Measurements from ENCODE around the gene OTOP3. TPM values are rescaled to one million over a fixed set of nuclear protein-coding genes. Genes with fewer than 3 reads are reported as not detected.
"Not testable (repeated sequence)": the region's sequence is repeated elsewhere in the genome, so short reads cannot be mapped to it uniquely, and the experiment has no call there.

The OTOP3 gene, protein sequence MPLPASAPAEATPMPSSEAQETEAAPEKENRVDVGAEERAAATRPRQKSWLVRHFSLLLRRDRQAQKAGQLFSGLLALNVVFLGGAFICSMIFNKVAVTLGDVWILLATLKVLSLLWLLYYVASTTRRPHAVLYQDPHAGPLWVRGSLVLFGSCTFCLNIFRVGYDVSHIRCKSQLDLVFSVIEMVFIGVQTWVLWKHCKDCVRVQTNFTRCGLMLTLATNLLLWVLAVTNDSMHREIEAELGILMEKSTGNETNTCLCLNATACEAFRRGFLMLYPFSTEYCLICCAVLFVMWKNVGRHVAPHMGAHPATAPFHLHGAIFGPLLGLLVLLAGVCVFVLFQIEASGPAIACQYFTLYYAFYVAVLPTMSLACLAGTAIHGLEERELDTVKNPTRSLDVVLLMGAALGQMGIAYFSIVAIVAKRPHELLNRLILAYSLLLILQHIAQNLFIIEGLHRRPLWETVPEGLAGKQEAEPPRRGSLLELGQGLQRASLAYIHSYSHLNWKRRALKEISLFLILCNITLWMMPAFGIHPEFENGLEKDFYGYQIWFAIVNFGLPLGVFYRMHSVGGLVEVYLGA
- total RNA-seq = not detected

GRCh38 chr17:74935585-74936469 lies at the start of gene OTOP3:
TSS of gene OTOP3 (plus strand) at chr17:74935898. CDS start at chr17:74935922, 24 bp downstream.
- DNase-seq (ENCODE audit: low spot score) = no peak

DNA sequence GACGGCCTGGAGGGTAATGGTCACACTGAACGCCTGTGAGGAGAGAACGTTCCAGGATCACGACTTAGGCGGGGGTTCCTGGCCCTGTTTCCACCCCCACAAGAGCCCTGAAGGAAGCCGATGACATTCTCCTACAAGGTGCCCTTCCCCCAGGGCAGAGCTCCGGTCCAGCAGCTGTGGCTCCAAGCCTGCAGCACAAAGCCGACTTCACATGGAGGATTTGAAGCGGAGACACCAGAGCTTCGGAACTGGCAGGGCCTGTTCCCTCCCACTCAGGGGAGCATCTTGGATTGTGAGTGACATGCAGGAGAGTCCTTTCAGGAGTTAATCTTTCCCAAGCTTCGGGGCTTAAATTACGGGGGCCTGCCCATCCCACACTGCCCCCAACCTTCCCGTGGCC lies 47.2 kb upstream of the OTOP3 start:
- DNase-seq (ENCODE audit: low spot score) = no peak

DNA sequence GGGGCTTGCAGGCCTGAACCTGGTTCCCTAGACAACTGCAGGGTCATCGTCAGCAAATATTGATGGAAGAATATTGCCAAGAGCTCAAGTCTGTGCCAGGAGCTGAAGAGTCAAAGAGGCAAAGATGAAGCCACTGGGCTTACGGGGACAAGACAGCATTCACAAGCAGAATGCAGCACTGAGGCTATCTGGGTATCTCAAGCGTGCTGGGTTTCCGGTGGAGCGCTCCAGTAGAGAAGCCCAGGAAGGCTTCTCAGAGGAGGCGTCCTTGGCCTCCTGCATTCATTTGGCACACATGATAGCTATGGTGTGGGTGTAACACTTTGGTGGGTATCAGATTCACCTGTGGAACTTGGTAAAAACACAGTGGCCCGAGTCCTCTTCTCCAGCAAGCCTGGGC lies 45.1 kb upstream of the OTOP3 start:
- DNase-seq (ENCODE audit: low spot score) = no peak

GRCh38 chr17:74892013-74892841 lies 43.5 kb upstream of the OTOP3 start:
- no peak for DNase-seq (ENCODE audit: low spot score)

- DNase-seq (ENCODE audit: low spot score) = no peak
These were observed 42.5 kb upstream of the OTOP3 start, which contains the start of gene FADS6 for GRCh38 chr17:74892974-74893911. TSS of gene FADS6 (minus strand) at chr17:74893633. CDS start at chr17:74893595, 38 bp downstream.

DNA sequence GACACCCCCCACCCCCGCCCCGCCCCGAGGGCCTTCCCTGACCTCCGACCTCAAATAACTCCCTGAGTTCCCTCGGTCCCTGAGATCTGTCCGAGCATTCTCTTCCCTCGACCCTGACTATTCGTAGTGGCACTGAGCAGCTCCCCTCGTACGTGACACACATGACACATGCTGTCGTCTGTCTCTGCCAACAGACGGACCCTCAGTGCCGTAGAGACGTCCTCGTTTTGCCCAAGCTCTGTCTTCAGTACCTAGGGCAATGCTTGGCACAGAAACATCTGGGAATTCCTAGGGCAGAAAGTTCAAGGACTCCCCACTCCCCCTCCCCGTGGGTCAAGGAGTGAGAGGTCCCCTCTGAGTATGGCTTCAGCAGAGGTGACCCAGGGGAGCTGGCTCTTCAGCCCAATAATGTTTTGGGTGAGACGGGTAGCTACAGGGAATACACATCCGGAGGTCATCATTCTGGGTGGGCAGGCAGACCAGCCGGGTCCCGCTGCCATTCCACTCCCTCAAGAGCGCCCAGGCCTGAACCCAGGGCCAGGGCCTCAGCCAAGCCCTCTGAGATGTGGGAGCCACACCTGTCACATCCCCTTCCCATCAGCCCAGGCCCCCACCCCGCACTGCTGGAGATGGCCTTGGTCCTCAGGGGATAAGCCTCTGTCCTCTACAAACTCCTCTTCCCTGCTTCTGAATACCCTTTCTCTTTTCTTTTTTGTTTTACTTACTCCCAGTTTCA lies 41.6 kb upstream of the OTOP3 start:
- DNase-seq (ENCODE audit: low spot score) = no peak

- no peak for DNase-seq (ENCODE audit: low spot score)
These were observed 37.2 kb upstream of the OTOP3 start for GRCh38 chr17:74898376-74898946.

GRCh38 chr17:74900208-74900607 lies 35.5 kb upstream of the OTOP3 start:
- no peak for DNase-seq (ENCODE audit: low spot score)

GRCh38 chr17:74901353-74902135 lies 34.2 kb upstream of the OTOP3 start:
- DNase-seq (ENCODE audit: low spot score) = no peak

DNA sequence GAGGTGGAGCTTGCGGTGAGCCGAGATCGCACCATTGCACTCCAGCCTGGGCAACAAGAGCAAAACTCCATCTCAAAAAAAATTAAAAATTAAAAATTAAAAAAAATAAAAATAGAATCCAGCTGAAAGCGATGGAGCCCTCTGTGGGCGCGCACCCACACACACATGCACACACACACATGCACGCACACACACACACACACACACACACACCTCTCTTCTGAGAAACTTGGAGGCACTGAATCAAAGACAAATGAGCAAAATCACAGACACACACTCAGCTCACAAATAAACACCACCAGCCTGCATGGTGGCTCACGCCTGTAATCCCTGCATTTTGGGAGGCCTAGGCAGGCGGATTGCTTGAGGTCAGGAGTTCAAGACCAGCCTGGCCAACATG lies 32.7 kb upstream of the OTOP3 start:
- DNase-seq (ENCODE audit: low spot score) = no peak

GRCh38 chr17:74903671-74904070 lies 32.0 kb upstream of the OTOP3 start:
- DNase-seq (ENCODE audit: low spot score) = no peak

GRCh38 chr17:74904687-74905409 lies 30.9 kb upstream of the OTOP3 start:
- no peak for DNase-seq (ENCODE audit: low spot score)

GRCh38 chr17:74906214-74906793 lies 29.4 kb upstream of the OTOP3 start:
- DNase-seq (ENCODE audit: low spot score) = not testable (repeated sequence)

DNA sequence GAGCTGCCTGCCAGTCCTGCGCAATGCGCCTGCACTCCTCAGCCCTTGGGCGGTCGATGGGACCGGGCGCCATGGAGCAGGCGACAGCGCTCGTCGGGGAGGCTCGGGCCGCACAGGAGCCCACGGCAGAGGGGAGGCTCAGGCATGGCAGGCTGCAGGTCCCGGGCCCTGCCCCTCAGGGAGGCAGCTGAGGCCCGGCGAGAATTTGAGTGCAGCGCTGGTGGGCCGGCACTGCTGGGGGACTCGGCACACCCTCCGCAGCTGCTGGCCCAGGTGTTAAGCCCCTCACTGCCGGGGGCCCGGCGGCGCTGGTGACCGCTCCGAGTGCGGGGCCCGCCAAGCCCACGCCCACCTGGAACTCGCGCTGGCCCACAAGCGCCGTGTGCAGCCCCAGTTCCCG lies 28.7 kb upstream of the OTOP3 start:
- no peak for DNase-seq (ENCODE audit: low spot score)

DNA sequence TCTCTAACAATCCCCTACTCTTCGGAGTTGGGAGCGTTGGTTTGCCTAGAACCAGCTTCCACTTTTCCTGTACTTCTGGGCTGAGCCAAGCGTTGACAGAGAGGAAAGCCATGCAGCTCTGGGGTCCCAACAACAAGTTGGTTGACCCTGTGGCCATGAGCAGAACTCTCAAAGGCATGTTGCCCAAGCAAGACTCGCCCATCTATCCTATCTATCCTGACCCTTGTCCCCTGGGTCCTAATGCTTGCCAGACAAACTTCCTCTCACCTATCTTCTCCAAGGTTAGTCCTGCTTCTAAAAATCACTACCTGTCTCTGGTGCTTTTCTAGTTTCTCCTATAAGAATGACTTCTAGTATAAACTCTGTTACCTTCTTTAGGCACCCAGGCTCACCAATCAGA lies 26.6 kb upstream of the OTOP3 start:
- DNase-seq (ENCODE audit: low spot score) = not testable (repeated sequence)

- DNase-seq (ENCODE audit: low spot score) = not testable (repeated sequence)
These were observed 24.3 kb upstream of the OTOP3 start for GRCh38 chr17:74911423-74911822.

DNA sequence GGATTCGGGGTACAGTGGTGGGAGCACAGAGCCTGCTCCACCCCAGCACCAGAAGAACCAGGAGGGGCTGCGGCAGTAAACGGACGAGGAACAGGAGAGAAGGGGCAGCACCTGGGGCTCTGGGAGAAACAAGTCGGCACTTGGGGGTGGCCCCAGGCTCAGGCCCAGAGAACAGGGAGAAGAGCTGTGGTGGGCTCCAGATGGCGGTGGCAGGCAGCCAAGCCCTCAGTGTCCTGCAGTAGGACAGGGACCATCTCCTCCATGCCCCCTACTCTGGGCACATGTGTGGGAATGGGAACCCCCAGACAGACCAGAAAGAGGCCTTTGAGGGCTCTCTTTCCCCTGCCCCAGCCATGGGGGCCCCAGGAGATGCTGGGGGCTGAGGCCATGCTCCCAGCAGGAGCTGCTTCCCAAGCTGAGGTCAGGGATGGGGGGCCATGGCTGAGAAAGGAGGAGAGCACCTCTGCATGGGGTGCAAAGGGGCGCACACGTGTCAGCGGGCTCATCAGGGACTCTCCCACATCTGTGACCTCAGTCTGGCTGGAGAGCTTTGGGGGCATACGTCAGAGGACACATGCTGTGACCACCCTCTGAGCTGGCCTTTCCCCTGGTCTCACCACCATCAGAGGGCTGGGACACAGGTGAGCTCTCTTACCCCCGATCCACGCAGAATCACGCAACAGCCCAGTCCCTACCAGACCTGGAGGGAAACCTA lies 19.4 kb upstream of the OTOP3 start:
- no peak for DNase-seq (ENCODE audit: low spot score)

All from mucosa of gallbladder (tissue), 1 donor.